ENCODE measurements around the gene SEPTIN10. TPM values are rescaled to one million over a fixed set of nuclear protein-coding genes. Genes with fewer than 3 reads are reported as not detected.

The SEPTIN10 gene
- total and polyA plus RNA-seq, 2 of the 8 experiments (the other 6 are each of a cell fraction or from before 2014, with no cell fraction given): 23.7 to 101 TPM

- 94% methylated on average over 4 of the region's 4 CpGs; no CpG with 5 or more reads in 1 of the 2 experiments for WGBS, 2 experiments (ENCODE audit: extremely low coverage in 1 of 2, insufficient coverage in 1 of 2, insufficient read length in 1 of 2, insufficient replicate concordance in 2 of 2, low coverage in 1 of 2, low lambda C conversion rate in 2 of 2, missing lambda C conversion rate in 1 of 2)
Measured at GRCh38 chr2:109623923-109624322, 10.2 kb upstream of the SEPTIN10 start.

More at GRCh38 chr2:109623923-109624322, 10.2 kb upstream of the SEPTIN10 start:
- no peak for FAIRE-seq
- Histone ChIP-seq H3K18ac (ENCODE audit: extremely low read depth, low read length) (no peak overlapping the region), H2AFZ (ENCODE audit: low read length) (no peak overlapping the region), H3K4me3 (ENCODE audit: extremely low read depth in 1 of 4, insufficient read depth in 2 of 4, low read depth in 3 of 4, low read length in 4 of 4) (no peak overlapping the region), H3K14ac (ENCODE audit: insufficient read length) (no peak overlapping the region), H3K56ac (replicated peaks; ENCODE audit: insufficient read length, low read depth, low read length) (no peak overlapping the region), H2BK12ac (ENCODE audit: low read depth, low read length) (no peak overlapping the region), H3K79me2 (ENCODE audit: control insufficient read depth in 1 of 2, insufficient read depth in 2 of 2, low read length in 2 of 2) (no peaks in the 10 kb centered on the region), H4K8ac (ENCODE audit: extremely low read depth, insufficient read depth, low read length) (no peak overlapping the region), H2BK120ac (replicated peaks; ENCODE audit: low read depth, low read length) (no peak overlapping the region), H3K9me3 (ENCODE audit: insufficient read depth in 2 of 2, low read depth in 1 of 2, low read length in 1 of 2) (no peaks in the 10 kb centered on the region), H2AK5ac (ENCODE audit: low read depth, low read length) (no peak overlapping the region), H3K27me3 (replicated peaks in 1 of 4; ENCODE audit: control insufficient read depth in 3 of 4, extremely low read depth in 1 of 4, insufficient read depth in 3 of 4, low read length in 3 of 4) (no peaks in the 10 kb centered on the region), H4K91ac (replicated peaks; ENCODE audit: insufficient read length, low read length) (no peak overlapping the region), H3K23ac (ENCODE audit: insufficient read length) (no peak overlapping the region), H3K4me1 (replicated peaks in 1 of 4; ENCODE audit: control insufficient read depth in 3 of 4, insufficient read depth in 4 of 4, low read length in 3 of 4) (no peaks in the 10 kb centered on the region), H3K4me2 (ENCODE audit: insufficient read depth in 1 of 2, low read depth in 2 of 2, low read length in 2 of 2) (no peak overlapping the region), H3K27ac (ENCODE audit: low read depth, low read length) (no peak overlapping the region), H4K5ac (ENCODE audit: insufficient read length, low read depth, low read length) (no peak overlapping the region), H3K36me3 (ENCODE audit: control insufficient read depth in 2 of 4, insufficient read depth in 4 of 4, low read length in 3 of 4) (no peaks in the 10 kb centered on the region), H2BK5ac (ENCODE audit: low read depth, low read length) (no peak overlapping the region), H3K4ac (replicated peaks; ENCODE audit: insufficient read length, low read depth, low read length) (no peak overlapping the region), H4K20me1 (replicated peaks in 1 of 2; ENCODE audit: control insufficient read depth in 1 of 2, insufficient read depth in 2 of 2, low read length in 2 of 2) (no peaks in the 10 kb centered on the region), H2BK20ac (ENCODE audit: low read length) (no peak overlapping the region), H3K23me2 (ENCODE audit: low read depth, low read length) (no peaks in the 10 kb centered on the region), H3K79me1 (ENCODE audit: low read depth, low read length) (no peaks in the 10 kb centered on the region), H2BK15ac (ENCODE audit: low read length) (no peak overlapping the region), H3K9ac (replicated peaks in 1 of 4; ENCODE audit: extremely low read depth in 1 of 4, low read depth in 3 of 4, low read length in 3 of 4) (no peak overlapping the region)
- CTCF ChIA-PET (ENCODE audit: partially characterized antibody): interaction anchor here (0.6 to 3.7 kb wide), 2 partner anchors 15 to 77 kb away, joined by 3 to 15 read pairs; no protein-coding TSS in a partner anchor
- POLR2A ChIA-PET (ENCODE audit: partially characterized antibody): interaction anchor here (3.6 kb wide), 1 partner anchor 10 kb away, joined by 19 read pairs; the partner anchor contains the start of genes SEPTIN10 and SOWAHC
- no peak for DNase-seq (ENCODE audit: low read depth in 1 of 2, low spot score in 2 of 2)
- TF ChIP-seq GABPA (IDR thresholded peaks at IDR 0.05; ENCODE audit: borderline replicate concordance, insufficient read depth, low read length): no peak
- TF ChIP-seq CBX5 (IDR thresholded peaks at IDR 0.05; ENCODE audit: low read depth, low read length): no peak
- TF ChIP-seq CBX8 (IDR thresholded peaks at IDR 0.05; ENCODE audit: borderline replicate concordance, low read depth, low read length): no peak
- TF ChIP-seq FOSL1 (IDR thresholded peaks at IDR 0.05; ENCODE audit: insufficient read depth, low read depth, low read length): no peak
- no peak for TF ChIP-seq SP2 (IDR thresholded peaks at IDR 0.05; ENCODE audit: low read length)
- no peak for TF ChIP-seq CREB1 (IDR thresholded peaks at IDR 0.05)
- no peak for TF ChIP-seq ZNF274 (IDR thresholded peaks at IDR 0.05; ENCODE audit: borderline replicate concordance, extremely low read depth, low read length)
- TF ChIP-seq KDM4A (IDR thresholded peaks at IDR 0.05; ENCODE audit: low read depth, low read length, severe bottlenecking): no peak
- no peak for TF ChIP-seq SP4 (IDR thresholded peaks at IDR 0.05; ENCODE audit: low read length)
- TF ChIP-seq BRCA1 (IDR thresholded peaks at IDR 0.05; ENCODE audit: low read depth, low read length): no peak
- no peak for TF ChIP-seq CHD2 (IDR thresholded peaks at IDR 0.05; ENCODE audit: low read length)

Measured in H1 (cell line).